ENCODE data around the gene LYVE1. TPM values are rescaled to one million over a fixed set of nuclear protein-coding genes. Genes with fewer than 3 reads are reported as not detected.

LYVE1 gene
- total RNA-seq, 1 experiment from 2014 or later = not detected

DNA sequence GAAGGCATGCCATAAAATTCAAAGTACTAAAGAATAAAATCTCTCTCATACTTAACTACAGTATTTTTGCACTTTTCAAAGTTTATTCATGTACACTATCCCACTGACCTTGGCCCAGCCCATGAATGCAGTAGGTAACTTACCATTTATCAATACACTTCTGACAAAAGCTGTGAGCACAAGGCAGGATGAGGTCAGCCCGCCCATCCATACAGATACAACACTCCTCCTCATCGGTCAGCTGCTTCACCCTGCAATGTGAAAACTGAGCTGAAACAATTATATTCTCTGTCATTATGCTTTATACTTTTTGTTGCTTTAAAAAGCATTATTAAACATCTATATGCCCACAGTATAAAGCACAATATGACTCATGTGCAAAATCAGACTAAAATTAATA lies 49.6 kb downstream of the LYVE1 start:
- no peaks in the 10 kb centered on the region for H3K27me3 ChIP-seq (ENCODE audit: insufficient read depth, low read depth)

DNA sequence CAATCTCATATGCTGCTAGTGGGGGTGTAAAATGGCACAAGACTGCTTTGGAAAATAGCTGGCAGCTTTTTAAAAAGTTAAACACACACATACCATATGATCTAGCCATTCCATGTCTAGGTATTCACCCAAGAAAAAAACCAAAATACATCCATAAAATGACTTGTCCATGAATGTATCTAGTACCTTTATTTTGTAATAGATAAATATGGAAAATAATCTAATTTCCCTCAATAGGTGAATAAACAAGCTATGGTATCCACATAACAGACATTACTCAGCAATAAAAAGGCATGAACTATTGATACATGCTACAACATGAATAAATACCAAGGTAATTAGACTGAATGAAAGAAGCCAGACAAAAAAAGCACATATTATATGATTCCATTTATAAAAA lies 50.3 kb downstream of the LYVE1 start:
- CTCF ChIA-PET = no interaction called here
- no peak overlapping the region for H3K27ac ChIP-seq
- no peaks in the 10 kb centered on the region for H3K79me2 ChIP-seq (ENCODE audit: low read depth)

More for the DNA sequence above, 49.6 kb downstream of the LYVE1 start:
- Histone ChIP-seq H3F3A (ENCODE audit: insufficient read depth, low read depth) (no peaks in the 10 kb centered on the region), H3K4me3 (no peak overlapping the region), H3K9me2 (ENCODE audit: insufficient read depth) (no peaks in the 10 kb centered on the region), H3K27ac (no peak overlapping the region), H3K4me2 (no peak overlapping the region), H4K20me1 (ENCODE audit: insufficient read depth) (no peaks in the 10 kb centered on the region), H3K79me2 (ENCODE audit: low read depth) (no peaks in the 10 kb centered on the region), H2AFZ (no peak overlapping the region), H3K36me3 (ENCODE audit: low read depth) (peaks cover 7% of the 10 kb centered on the region), H3K9me3 (ENCODE audit: insufficient read depth, low read depth) (no peaks in the 10 kb centered on the region), H3K4me1 (replicated peaks; ENCODE audit: insufficient read depth) (0 out of 2 replicates have a peak, but pooled peaks cover 4% of the 10 kb centered on the region)
- POLR2A ChIA-PET (ENCODE audit: unreplicated experiment) = no interaction called here
- no peak for DNase-seq
- BruUV-seq (replicated peaks) = no TSS peak
- CTCF ChIA-PET = no interaction called here
- no peak for TF ChIP-seq CTCF (conservative IDR thresholded peaks at IDR 0.05)
- TF ChIP-seq EZH2 (IDR thresholded peaks at IDR 0.05; ENCODE audit: low read depth) = no peak
- intact Hi-C loops (cut with micrococcal nuclease; ENCODE audit: unreplicated experiment) = no loop called here

DNA sequence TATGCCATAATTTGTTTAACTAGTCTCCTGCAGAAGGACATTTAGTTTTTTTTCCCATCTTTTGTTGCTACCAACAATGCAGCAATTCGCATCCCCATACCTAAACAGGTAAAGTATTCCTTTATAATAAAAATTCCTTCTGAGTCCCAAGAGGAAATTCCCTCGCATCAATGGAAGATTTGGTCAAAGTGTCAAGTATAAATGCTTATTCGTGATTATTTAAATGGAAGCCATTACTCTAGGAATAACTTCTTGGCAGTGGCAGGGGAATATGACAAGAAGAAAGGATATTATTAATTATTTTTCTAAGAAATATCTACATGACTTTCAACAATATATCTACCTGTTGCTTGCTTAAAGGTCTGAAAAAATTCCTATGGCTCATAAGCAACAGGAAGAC lies 53.0 kb downstream of the LYVE1 start:
- no TSS peak for BruUV-seq (replicated peaks)
- H3K36me3 ChIP-seq (ENCODE audit: low read depth) = peaks cover 3% of the 10 kb centered on the region; the same call in 1 of the 2 replicates
- H3K27me3 ChIP-seq (ENCODE audit: insufficient read depth, low read depth) = no peaks in the 10 kb centered on the region
- no peak overlapping the region for H3K27ac ChIP-seq
- DNase-seq = no peak
- no peak overlapping the region for H2AFZ ChIP-seq
- no peaks in the 10 kb centered on the region for H3F3A ChIP-seq (ENCODE audit: insufficient read depth, low read depth)
- H3K4me2 ChIP-seq = no peak overlapping the region
- H3K4me3 ChIP-seq = no peak overlapping the region
- no peaks in the 10 kb centered on the region for H3K79me2 ChIP-seq (ENCODE audit: low read depth)
- POLR2A ChIA-PET (ENCODE audit: unreplicated experiment) = no interaction called here
- no peaks in the 10 kb centered on the region for H3K9me2 ChIP-seq (ENCODE audit: insufficient read depth)
- no peak for TF ChIP-seq EZH2 (IDR thresholded peaks at IDR 0.05; ENCODE audit: low read depth)
- no peaks in the 10 kb centered on the region for H3K9me3 ChIP-seq (ENCODE audit: insufficient read depth, low read depth)
- H3K4me1 ChIP-seq (replicated peaks; ENCODE audit: insufficient read depth) = 0 out of 2 replicates have a peak, but pooled peaks cover 4% of the 10 kb centered on the region
- CTCF ChIA-PET = no interaction called here
- intact Hi-C loops (cut with micrococcal nuclease; ENCODE audit: unreplicated experiment) = no loop called here
- no peaks in the 10 kb centered on the region for H4K20me1 ChIP-seq (ENCODE audit: insufficient read depth)

More for the DNA sequence above, 50.3 kb downstream of the LYVE1 start:
- BruUV-seq (replicated peaks) = no TSS peak
- Histone ChIP-seq H2AFZ (no peak overlapping the region), H3F3A (ENCODE audit: insufficient read depth, low read depth) (no peaks in the 10 kb centered on the region), H3K36me3 (ENCODE audit: low read depth) (peaks cover 7% of the 10 kb centered on the region), H4K20me1 (ENCODE audit: insufficient read depth) (no peaks in the 10 kb centered on the region), H3K27me3 (ENCODE audit: insufficient read depth, low read depth) (no peaks in the 10 kb centered on the region), H3K9me3 (ENCODE audit: insufficient read depth, low read depth) (no peaks in the 10 kb centered on the region), H3K4me1 (replicated peaks; ENCODE audit: insufficient read depth) (0 out of 2 replicates have a peak, but pooled peaks cover 4% of the 10 kb centered on the region), H3K4me2 (no peak overlapping the region), H3K9me2 (ENCODE audit: insufficient read depth) (no peaks in the 10 kb centered on the region), H3K4me3 (no peak overlapping the region)
- intact Hi-C loops (cut with micrococcal nuclease; ENCODE audit: unreplicated experiment) = no loop called here
- no peak for DNase-seq
- TF ChIP-seq EZH2 (IDR thresholded peaks at IDR 0.05; ENCODE audit: low read depth) (no peak), CTCF (conservative IDR thresholded peaks at IDR 0.05) (no peak)
- POLR2A ChIA-PET (ENCODE audit: unreplicated experiment) = no interaction called here

GRCh38 chr11:10514709-10515108 lies 53.8 kb downstream of the LYVE1 start:
- H3K79me2 ChIP-seq (ENCODE audit: low read depth) = no peaks in the 10 kb centered on the region
- no peaks in the 10 kb centered on the region for H3F3A ChIP-seq (ENCODE audit: insufficient read depth, low read depth)
- CTCF ChIA-PET = no interaction called here
- POLR2A ChIA-PET (ENCODE audit: unreplicated experiment) = interaction anchor here (0.7 kb wide), 1 partner anchor 21 kb away, joined by 3 read pairs; no protein-coding TSS in a partner anchor
- H3K27ac ChIP-seq = no peak overlapping the region
- TF ChIP-seq CTCF (conservative IDR thresholded peaks at IDR 0.05) (no peak), EZH2 (IDR thresholded peaks at IDR 0.05; ENCODE audit: low read depth) (no peak)
- H3K27me3 ChIP-seq (ENCODE audit: insufficient read depth, low read depth) = no peaks in the 10 kb centered on the region
- no peaks in the 10 kb centered on the region for H3K9me2 ChIP-seq (ENCODE audit: insufficient read depth)
- no peak overlapping the region for H3K4me3 ChIP-seq
- no peak for DNase-seq
- H3K9me3 ChIP-seq (ENCODE audit: insufficient read depth, low read depth) = no peaks in the 10 kb centered on the region
- peaks cover 1% of the 10 kb centered on the region; the same call in 1 of the 2 replicates for H3K36me3 ChIP-seq (ENCODE audit: low read depth)
- intact Hi-C loops (cut with micrococcal nuclease; ENCODE audit: unreplicated experiment) = loop anchor here (1.0 to 5.0 kb wide), 2 partner anchors 107 to 221 kb away; no protein-coding TSS in a partner anchor
- H2AFZ ChIP-seq = no peak overlapping the region
- BruUV-seq (replicated peaks) = no TSS peak
- no peaks in the 10 kb centered on the region for H4K20me1 ChIP-seq (ENCODE audit: insufficient read depth)
- no peak overlapping the region for H3K4me2 ChIP-seq
- 0 out of 2 replicates have a peak, but pooled peaks cover 4% of the 10 kb centered on the region for H3K4me1 ChIP-seq (replicated peaks; ENCODE audit: insufficient read depth)
